ES-I3 (cell line): ENCODE measurements around the gene NAT8L.

ENCODE experiments used
- H3K36me3 ChIP-seq: 2 replicates; pipeline ENCODE4 v1.6.1; 2013; ENCODE audit warnings: mild to moderate bottlenecking, low read length, control low read depth, moderate library complexity; ENCODE audit not compliant: insufficient read depth
- H3K4me1 ChIP-seq: 2 replicates; pipeline ENCODE4 v1.6.1; 2013; ENCODE audit warnings: mild to moderate bottlenecking, control low read depth, low read length; ENCODE audit not compliant: insufficient read depth
- H3K9ac ChIP-seq: 2 replicates; pipeline ENCODE4 v1.6.1; 2013; ENCODE audit warnings: low read depth, mild to moderate bottlenecking, low read length, moderate library complexity
- H3K9me3 ChIP-seq: 2 replicates; pipeline ENCODE4 v1.6.1; 2013; ENCODE audit warnings: mild to moderate bottlenecking, low read length, moderate library complexity; ENCODE audit not compliant: control insufficient read depth, insufficient read depth

Gene NAT8L

DNA sequence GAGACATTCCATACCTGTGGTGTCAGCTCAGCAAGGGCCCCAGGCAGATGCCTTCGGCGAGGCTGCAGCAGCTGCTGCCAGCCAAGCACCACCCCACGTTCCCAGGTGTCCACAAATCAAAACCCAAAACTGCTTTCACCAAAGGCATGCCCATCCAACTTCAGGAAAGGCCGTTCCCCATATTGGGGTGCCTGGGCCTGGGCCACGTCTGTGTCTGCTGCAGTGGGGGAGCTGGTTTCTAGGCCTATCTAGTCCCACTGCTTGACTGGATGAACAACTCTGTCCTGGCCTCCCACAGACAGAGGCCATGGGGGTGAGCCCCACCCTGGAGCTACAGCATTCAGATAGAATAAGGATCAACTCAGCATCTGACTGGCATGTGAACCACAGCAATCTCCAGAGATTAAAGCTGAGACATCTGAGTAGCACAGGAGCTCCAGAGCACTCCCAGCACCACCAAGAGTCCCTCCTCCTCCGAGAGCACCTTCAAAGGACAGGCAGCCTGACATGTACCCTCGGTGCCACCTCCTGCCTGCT is 37.0 kb downstream of the NAT8L start:
- Histone ChIP-seq H3K9ac (no peak overlapping the region), H3K36me3 (no peaks in the 10 kb centered on the region), H3K9me3 (peaks cover 8% of the 10 kb centered on the region; the same call in 1 of the 2 replicates), H3K4me1 (no peaks in the 10 kb centered on the region)

DNA sequence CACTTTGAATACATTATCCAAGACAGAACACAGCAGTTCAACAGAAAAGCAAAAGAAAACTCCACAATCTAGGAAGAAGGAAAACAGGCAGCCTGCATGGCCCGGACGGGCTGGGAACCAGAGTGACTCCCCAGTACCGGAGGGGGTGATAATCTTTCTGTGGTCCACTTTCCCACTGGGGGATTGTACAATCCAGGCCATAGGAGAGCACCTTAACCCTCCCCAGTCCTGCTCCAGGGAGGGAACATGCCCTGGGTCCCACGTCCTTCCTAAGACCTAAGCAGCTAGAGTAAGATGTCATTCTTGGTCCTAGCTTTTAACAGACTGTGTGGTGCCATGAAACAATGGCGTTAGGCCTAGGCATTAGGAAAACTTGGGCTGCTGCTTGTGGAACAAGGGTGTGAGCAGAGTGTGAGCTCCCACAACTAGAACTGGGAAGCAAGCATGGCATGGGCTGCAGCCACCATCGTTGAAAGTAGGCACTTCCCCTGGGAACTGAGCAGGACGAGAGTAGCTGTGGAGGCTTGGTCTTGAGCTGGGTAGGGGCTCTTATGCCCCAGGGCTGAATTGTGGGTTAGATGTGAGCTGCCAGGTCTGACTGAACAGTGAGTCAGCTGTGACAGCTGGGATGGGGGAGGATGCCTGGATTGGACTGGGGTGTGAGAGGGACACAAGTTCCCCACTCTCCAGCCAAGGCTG is 42.4 kb downstream of the NAT8L start:
- no peaks in the 10 kb centered on the region for H3K4me1 ChIP-seq
- peaks cover 4% of the 10 kb centered on the region; the same call in 1 of the 2 replicates for H3K9me3 ChIP-seq
- no peaks in the 10 kb centered on the region for H3K36me3 ChIP-seq
- no peak overlapping the region for H3K9ac ChIP-seq

DNA sequence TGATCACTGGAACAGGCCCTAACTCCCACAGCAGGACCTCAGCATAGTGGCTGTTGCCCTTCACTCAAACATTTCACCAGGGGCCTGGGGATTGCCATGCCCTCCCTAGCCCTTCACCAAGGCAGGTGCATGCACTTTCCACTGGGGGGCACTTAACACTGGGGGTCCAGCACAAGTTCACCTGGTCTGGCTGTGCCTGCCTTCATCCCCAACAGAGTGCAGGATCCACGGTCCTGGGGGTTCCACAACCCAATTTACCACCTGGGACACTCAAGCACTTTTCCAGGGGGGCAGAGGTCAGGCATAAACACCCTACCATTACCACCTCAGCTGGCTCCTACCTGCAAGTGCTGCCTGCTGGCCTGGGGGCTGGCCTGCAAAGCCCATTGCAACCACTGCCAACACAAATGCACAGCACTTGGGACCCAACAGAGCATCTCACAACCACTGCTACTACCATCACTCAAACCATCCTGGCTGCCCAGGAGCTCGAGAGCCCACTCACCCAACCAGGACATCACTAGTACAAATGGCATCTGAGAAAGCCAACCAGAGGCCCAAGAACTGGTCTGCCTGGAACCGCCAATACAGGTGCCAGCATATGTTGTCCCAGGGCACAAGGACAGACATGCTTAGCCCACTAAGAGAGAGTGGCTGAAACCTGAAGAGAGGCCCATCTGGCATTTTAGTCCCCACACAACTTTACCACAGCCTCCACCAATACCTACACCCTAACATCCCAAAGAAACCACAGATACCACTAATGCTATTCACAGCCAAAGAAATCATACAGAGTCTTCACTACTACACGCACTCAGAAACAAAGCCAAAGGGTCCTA is 43.1 kb downstream of the NAT8L start:
- no peak overlapping the region for H3K9ac ChIP-seq
- H3K36me3 ChIP-seq: no peaks in the 10 kb centered on the region
- H3K4me1 ChIP-seq: no peaks in the 10 kb centered on the region
- no peaks in the 10 kb centered on the region for H3K9me3 ChIP-seq

DNA sequence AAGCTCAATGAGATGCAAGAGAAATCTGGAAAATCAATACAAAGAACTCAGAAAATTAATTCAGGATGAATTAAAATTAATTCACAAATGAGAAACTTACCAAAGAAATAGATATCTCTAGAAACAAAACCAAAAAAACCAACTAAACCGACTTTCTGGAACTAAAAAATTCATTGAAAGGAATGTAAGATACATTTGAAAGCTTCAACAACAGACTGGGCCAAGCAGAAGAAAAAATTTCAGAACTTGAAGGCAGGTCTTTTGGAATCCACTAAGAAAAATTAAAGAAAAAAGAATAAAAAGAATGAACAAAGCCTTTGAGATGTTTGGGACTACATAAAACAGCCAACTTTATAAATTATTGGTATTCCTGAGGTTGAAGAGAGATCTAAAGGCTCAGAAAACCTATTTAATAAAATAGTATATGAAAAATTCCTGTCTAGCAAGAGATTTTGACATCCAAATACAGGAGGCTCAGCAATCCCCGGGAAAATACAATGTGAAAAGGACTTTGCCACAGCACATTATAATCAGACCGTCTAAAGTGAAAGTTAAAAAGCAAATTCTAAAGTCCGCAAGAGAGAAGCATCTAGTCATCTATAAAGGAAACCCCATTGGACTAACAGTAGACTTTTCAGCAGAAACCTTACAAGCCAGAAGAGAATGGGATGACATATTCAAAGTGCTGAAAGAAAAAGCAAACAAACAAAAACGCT is 44.2 kb downstream of the NAT8L start:
- no peaks in the 10 kb centered on the region for H3K36me3 ChIP-seq
- no peaks in the 10 kb centered on the region for H3K9me3 ChIP-seq
- no peak overlapping the region for H3K9ac ChIP-seq
- H3K4me1 ChIP-seq: no peaks in the 10 kb centered on the region

DNA sequence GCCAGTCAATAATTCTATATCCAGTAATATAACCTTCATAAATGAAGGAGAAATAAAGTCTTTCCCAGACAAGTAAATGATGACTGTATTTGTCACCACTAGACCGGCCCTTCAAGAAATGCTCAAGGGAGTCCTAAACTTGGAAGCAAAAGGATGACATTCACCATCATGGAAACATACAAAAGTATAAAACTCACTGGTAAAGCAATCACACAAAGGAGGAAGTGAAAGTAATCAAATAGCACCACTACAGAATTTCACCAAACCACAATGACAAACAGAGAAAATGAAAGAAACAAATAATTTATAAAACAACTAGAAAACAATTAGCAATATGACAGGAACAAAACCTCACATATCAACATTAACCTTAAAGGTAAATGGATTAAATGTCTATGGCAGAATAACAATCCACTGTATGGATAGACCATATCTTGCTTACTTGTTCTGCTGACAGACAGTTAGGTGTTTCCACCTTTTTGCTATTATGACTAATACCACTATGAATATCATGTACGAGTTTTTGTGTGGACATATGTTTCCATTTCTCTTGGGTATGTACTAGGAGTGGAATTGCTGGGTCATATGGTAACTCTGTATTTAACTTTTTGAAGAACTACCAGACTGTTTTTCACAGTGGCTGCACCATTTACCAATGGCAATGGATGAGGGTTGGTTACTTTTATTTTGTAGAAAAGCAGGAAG is 44.9 kb downstream of the NAT8L start:
- Histone ChIP-seq H3K4me1 (no peaks in the 10 kb centered on the region), H3K36me3 (no peaks in the 10 kb centered on the region), H3K9ac (no peak overlapping the region), H3K9me3 (no peaks in the 10 kb centered on the region)

DNA sequence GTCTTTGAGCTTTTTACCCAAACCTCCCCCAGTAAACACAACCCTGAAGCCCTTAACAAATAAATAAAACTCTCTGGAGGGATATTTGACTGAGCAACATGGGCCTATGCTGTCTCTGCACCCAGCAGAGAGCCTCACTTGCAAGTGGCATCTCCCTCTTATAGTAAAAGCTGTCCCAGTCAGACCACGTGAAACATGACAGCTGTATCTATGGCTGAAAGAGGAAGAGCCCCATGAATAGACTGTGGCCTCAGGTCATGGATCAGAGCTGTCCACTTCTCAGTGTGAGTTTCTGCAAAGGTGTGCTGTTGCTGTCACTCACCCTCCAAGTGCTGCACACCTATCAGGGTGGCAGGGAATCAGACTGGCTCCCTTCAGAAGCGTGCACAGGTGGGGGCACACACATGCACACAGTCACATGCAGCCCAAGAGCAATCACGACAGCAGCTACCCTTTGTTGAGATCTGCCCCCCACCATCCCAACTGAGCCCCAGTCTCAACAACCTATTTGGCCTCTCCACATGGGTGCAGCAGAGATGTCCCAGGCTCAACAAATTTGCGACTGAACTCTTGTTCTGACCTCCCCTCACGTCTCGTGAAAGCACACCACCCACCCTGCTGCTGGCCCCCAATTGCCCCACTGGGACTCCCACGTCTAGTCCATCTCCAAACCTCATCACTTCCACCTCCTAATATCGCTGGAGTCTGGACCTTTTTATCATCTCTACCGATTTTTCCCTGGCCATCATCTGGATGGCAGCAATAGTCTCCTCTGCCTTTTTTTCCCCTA is 45.6 kb downstream of the NAT8L start:
- Histone ChIP-seq H3K9me3 (no peaks in the 10 kb centered on the region), H3K9ac (no peak overlapping the region), H3K4me1 (no peaks in the 10 kb centered on the region), H3K36me3 (no peaks in the 10 kb centered on the region)

DNA sequence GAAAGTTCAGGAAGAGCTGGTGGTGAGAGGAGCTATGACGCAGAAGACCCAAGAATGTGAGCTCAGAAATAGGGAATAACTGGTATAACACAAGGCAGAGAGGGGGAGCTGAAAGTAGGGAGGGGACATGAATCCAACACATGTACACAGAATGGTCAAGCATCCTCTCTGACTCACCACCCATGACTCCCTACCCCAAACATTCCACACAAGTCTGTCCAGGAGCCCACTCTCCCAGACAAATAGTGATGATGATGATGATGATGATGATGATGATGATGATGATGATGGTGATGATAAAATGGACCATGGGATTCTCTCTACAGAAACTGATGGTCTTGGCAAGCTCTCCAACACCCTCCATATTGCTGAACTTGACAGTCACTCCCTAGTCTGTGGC is 46.4 kb downstream of the NAT8L start:
- Histone ChIP-seq H3K36me3 (no peaks in the 10 kb centered on the region), H3K9ac (no peak overlapping the region), H3K4me1 (no peaks in the 10 kb centered on the region), H3K9me3 (no peaks in the 10 kb centered on the region)

- no peak overlapping the region for H3K9ac ChIP-seq
Observed at GRCh38 chr4:2116687-2117400, 57.7 kb downstream of the NAT8L start.

More at GRCh38 chr4:2116687-2117400, 57.7 kb downstream of the NAT8L start:
- no peaks in the 10 kb centered on the region for H3K9me3 ChIP-seq
- H3K4me1 ChIP-seq: no peaks in the 10 kb centered on the region
- no peaks in the 10 kb centered on the region for H3K36me3 ChIP-seq
